AG04450 (cell line): ENCODE measurements around the gene FDXR. TPM values are rescaled to one million over a fixed set of nuclear protein-coding genes. Genes with fewer than 3 reads are reported as not detected.

Experiments
- CTCF ChIA-PET: fragments of 300-600, 350-600 bp; formaldehyde crosslinking; extraction: SDS; loops from one replicate; lab custom pipeline; 2022; ENCODE audit warnings: antibody characterized with exemption, inconsistent platforms; lab: Charles Lee
- POLR2A ChIA-PET: fragments of 350-600 bp; formaldehyde crosslinking; extraction: SDS; loops from one replicate; lab custom pipeline; 2021; ENCODE audit warnings: antibody characterized with exemption, inconsistent platforms; lab: Yijun Ruan, JAX
- DNase-seq: peaks from one replicate; pipeline ENCODE4 v3.0.0-alpha.2; 2011; ENCODE audit warnings: low read depth, low spot score
- H3K27ac ChIP-seq: one replicate; pipeline ENCODE4 v1.5.1; 2012; ENCODE audit warnings: low read depth, low read length, control low read depth
- H3K27me3 ChIP-seq: one replicate; pipeline ENCODE4 v1.6.0; 2012; ENCODE audit warnings: low read length; ENCODE audit not compliant: control insufficient read depth, insufficient read depth
- H3K4me3 ChIP-seq: 2 replicates; pipeline ENCODE4 v1.5.1; 2011; ENCODE audit warnings: mild to moderate bottlenecking, low read depth, low read length, control low read depth
- H3K9me3 ChIP-seq: 2 replicates; pipeline ENCODE4 v1.5.1; 2012; ENCODE audit warnings: low read length; ENCODE audit not compliant: control insufficient read depth, insufficient read depth
- CTCF ChIP-seq: IDR thresholded peaks from 2 replicates; pipeline ENCODE4 v1.5.1; 2011; ENCODE audit warnings: low read depth, low read length, control low read depth, inconsistent platforms
- polyA plus RNA-seq: library from polyadenylated mRNA; depleted of rRNA; stranded (reverse); fragments of >200 nt; gene quantifications from 2 replicates; pipeline ENCODE4 v1.2.3, GENCODE V29; 2011

Gene FDXR
- polyA plus RNA-seq, 1 experiment = 23.0 TPM

- POLR2A ChIA-PET = interaction anchor here (1.2 to 1.5 kb wide), 2 partner anchors 9 to 22 kb away, joined by 3 read pairs; no protein-coding TSS in a partner anchor
- Histone ChIP-seq H3K4me3 (no peak overlapping the region), H3K27ac (no peak overlapping the region), H3K27me3 (peaks cover 56% of the 10 kb centered on the region), H3K9me3 (peaks cover 5% of the 10 kb centered on the region; the same call in 1 of the 2 replicates)
- CTCF ChIA-PET = interaction anchor here (0.8 to 2.4 kb wide), 5 partner anchors 8 to 107 kb away, joined by 3 to 11 read pairs (median 4); no protein-coding TSS in a partner anchor
- no peak for DNase-seq
- TF ChIP-seq CTCF = no peak
Measured at GRCh38 chr17:74851612-74852236, 21.1 kb downstream of the FDXR start.

DNA sequence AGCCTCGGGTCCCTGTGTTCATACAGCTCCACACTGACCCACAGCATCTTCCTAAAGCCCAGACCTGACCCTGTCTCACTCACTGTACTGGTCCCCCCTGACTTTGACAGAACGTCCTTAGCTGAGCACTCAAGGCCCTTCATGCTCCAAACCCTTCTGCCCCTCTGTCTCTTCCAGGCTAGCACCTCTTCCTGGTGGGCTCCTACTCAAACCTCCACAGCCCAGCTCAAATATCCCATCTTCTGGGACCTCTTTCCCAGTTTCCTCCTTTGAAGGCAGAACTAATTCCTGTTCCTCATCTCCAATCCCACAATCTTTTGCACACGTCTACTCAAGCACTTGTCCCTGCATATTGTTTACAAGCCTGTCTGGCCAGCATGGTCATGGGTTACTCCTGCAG, 21.9 kb downstream of the FDXR start:
- Histone ChIP-seq H3K27ac (no peak overlapping the region), H3K9me3 (peaks cover 5% of the 10 kb centered on the region; the same call in 1 of the 2 replicates), H3K27me3 (peaks cover 54% of the 10 kb centered on the region), H3K4me3 (no peak overlapping the region)
- DNase-seq = no peak
- ChIA-PET CTCF (interaction anchor here (0.5 to 0.6 kb wide), 2 partner anchors 31 to 61 kb away, joined by 3 to 4 read pairs; no protein-coding TSS in a partner anchor), POLR2A (no interaction called here)
- no peak for TF ChIP-seq CTCF

DNA sequence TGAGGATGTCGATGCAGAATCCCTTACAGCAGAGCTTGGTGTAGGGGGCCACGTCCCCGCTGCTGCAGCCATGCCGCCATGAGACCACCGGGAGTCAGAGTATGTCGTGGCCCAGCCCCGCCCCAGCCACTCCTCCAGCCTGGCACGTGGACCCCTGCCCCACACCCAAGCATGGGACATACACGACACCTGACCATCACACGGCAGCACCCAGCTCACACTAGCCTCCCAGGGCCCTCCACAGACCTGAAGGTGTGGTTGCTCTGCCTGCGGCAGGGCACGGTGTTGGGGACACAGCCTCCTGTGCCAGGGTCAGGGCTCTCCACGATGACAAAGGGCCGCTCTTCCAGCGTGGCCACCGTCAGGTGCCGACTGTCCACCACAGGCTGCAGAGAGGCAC, 22.5 kb downstream of the FDXR start:
- H3K27ac ChIP-seq = no peak overlapping the region

GRCh38 chr17:74848656-74849399, 24.0 kb downstream of the FDXR start:
- no peak overlapping the region for H3K27ac ChIP-seq
- H3K9me3 ChIP-seq = peaks cover 5% of the 10 kb centered on the region; the same call in 1 of the 2 replicates
- DNase-seq = no peak
- POLR2A ChIA-PET = no interaction called here
- TF ChIP-seq CTCF = no peak
- no peak overlapping the region for H3K4me3 ChIP-seq
- CTCF ChIA-PET = interaction anchor here (0.7 to 0.9 kb wide), 2 partner anchors 13 to 58 kb away, joined by 3 read pairs; no protein-coding TSS in a partner anchor
- H3K27me3 ChIP-seq = peaks cover 35% of the 10 kb centered on the region

More for the DNA sequence above, 22.5 kb downstream of the FDXR start:
- ChIA-PET CTCF (interaction anchor here (0.5 to 0.6 kb wide), 2 partner anchors 31 to 60 kb away, joined by 3 to 4 read pairs; no protein-coding TSS in a partner anchor), POLR2A (no interaction called here)
- TF ChIP-seq CTCF = no peak
- no peak for DNase-seq
- H3K4me3 ChIP-seq = no peak overlapping the region
- H3K27me3 ChIP-seq = peaks cover 48% of the 10 kb centered on the region
- H3K9me3 ChIP-seq = peaks cover 5% of the 10 kb centered on the region; the same call in 1 of the 2 replicates
